ENCODE data around the gene DLL1. TPM values are rescaled to one million over a fixed set of nuclear protein-coding genes. Genes with fewer than 3 reads are reported as not detected.

The DLL1 gene
- total RNA-seq, 2 experiments from 2014 or later, result not detected

DNA sequence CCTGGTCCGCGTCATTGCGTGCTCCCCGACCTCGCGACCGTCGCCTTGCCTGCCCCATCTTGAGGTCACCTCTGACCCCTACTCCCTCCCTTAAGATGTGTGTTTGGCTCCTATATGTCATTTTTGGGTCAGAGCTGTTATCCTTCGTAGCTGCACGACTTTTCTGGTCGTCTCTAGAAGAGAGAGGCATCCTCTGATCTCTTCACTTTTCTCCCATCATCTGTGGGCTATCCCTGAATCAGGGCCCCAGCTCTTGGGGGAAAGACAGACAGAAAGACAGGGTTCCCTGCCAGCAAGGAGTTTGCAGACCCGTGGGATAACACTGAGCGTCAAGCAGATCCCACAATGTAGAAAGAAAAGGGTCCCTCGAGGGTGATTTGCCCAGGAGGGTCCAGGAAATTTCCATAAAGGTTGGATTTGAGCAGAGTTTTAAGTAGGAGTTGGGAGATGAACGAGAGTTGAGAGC, 16.2 kb upstream of the DLL1 start:
- BruUV-seq (replicated peaks), result no TSS peak
- peak overlapping the region; percentile 99 for H3K4me2 ChIP-seq (ENCODE audit: low read length)
- intact Hi-C loops (cut with micrococcal nuclease; ENCODE audit: unreplicated experiment), result loop anchor here (10.0 kb wide), 1 partner anchor 248 kb away; the partner anchor contains the start of genes PSMB1 and TBP
- H3K4me3 ChIP-seq (ENCODE audit: low read depth, low read length, poor library complexity, severe bottlenecking), result peak overlapping the region; percentile 93
- no peaks in the 10 kb centered on the region for H3K9me2 ChIP-seq (ENCODE audit: insufficient read depth, low read length)
- H4K20me1 ChIP-seq (ENCODE audit: insufficient read depth, low read length), result peaks cover 18% of the 10 kb centered on the region; the same call in 1 of the 2 replicates
- CTCF ChIA-PET (ENCODE audit: unreplicated experiment), result no interaction called here
- peaks cover 18% of the 10 kb centered on the region; the same call in 1 of the 2 replicates for H3K36me3 ChIP-seq (ENCODE audit: insufficient read depth, low read length)
- TF ChIP-seq, protein P1, sequence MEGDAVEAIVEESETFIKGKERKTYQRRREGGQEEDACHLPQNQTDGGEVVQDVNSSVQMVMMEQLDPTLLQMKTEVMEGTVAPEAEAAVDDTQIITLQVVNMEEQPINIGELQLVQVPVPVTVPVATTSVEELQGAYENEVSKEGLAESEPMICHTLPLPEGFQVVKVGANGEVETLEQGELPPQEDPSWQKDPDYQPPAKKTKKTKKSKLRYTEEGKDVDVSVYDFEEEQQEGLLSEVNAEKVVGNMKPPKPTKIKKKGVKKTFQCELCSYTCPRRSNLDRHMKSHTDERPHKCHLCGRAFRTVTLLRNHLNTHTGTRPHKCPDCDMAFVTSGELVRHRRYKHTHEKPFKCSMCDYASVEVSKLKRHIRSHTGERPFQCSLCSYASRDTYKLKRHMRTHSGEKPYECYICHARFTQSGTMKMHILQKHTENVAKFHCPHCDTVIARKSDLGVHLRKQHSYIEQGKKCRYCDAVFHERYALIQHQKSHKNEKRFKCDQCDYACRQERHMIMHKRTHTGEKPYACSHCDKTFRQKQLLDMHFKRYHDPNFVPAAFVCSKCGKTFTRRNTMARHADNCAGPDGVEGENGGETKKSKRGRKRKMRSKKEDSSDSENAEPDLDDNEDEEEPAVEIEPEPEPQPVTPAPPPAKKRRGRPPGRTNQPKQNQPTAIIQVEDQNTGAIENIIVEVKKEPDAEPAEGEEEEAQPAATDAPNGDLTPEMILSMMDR (conservative IDR thresholded peaks at IDR 0.05; ENCODE audit: low read length), result no peak
- no peak for TF ChIP-seq EZH2phosphoT487 (IDR thresholded peaks at IDR 0.05; ENCODE audit: borderline replicate concordance, low read depth, low read length)
- H3K9me3 ChIP-seq (ENCODE audit: low read length), result no peaks in the 10 kb centered on the region
- H3K27ac ChIP-seq (ENCODE audit: low read depth, low read length, poor library complexity, severe bottlenecking), result peak overlapping the region; percentile 61
- H2AFZ ChIP-seq (ENCODE audit: low read length), result peak overlapping the region; percentile 47; the same call in 1 of the 2 replicates
- POLR2A ChIA-PET, result interaction anchor here (1.0 kb wide), 1 partner anchor 356 kb away, joined by 3 read pairs; no protein-coding TSS in a partner anchor
- H3K4me1 ChIP-seq (ENCODE audit: insufficient read depth, low read length, poor library complexity, severe bottlenecking), result peaks cover 30% of the 10 kb centered on the region
- DNase-seq (ENCODE audit: low spot score), result no peak
- peaks cover 51% of the 10 kb centered on the region for H3K79me2 ChIP-seq (ENCODE audit: insufficient read depth, low read depth, low read length)

DNA sequence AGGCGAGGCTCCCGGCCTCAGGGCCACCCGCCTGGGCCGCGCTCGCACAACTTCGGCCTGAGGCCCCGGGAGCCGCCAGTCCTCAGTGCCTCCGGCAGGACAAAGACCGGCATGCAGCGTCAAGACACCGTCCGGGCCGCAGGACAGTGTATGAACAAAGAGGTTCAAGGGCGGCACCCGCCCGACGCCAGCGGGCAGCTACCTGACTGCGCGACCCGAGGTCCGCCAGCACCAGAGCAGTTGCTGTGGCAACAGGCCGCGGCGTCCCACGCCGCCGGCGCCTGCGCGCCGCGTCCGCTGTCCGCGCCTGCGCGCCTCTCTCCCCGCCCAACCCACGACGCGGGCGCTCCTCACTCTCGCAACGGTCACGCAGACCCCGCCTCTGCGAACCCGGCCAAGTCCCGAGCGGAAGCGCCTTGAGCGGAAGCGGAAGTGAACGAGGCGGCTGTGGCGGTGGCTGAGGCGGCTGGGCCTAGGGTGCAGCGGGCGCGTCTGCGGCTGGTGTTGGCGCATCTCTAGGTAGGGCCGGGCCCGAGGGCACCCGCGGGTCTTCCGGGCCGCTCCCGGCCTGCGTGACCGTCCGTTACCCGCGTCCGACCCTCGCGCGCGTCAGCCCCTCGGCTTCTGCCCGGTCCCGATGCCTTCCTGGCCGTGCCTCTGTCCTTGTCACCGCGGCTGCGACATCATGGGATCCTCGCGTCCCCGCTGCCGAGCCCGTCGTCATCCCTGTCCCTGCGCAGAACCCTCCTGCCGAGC, 15.6 kb upstream of the DLL1 start, which contains the start of gene FAM120B:
Gene FAM120B (plus strand): TSS at position 435 of the 756 bp plus-strand sequence. CDS start 10,633 bp downstream, outside the sequence.
- H3K9me2 ChIP-seq (ENCODE audit: insufficient read depth, low read length), result no peaks in the 10 kb centered on the region
- H3K4me3 ChIP-seq (ENCODE audit: low read depth, low read length, poor library complexity, severe bottlenecking), result peak within 1 kb of the TSS; percentile 93
- intact Hi-C loops (cut with micrococcal nuclease; ENCODE audit: unreplicated experiment), result loop anchor here (10.0 kb wide), 1 partner anchor 248 kb away; the partner anchor contains the start of genes PSMB1 and TBP
- TF ChIP-seq EZH2phosphoT487 (IDR thresholded peaks at IDR 0.05; ENCODE audit: borderline replicate concordance, low read depth, low read length), result no peak
- TF ChIP-seq, protein P1 (conservative IDR thresholded peaks at IDR 0.05; ENCODE audit: low read length), result no peak
- peaks cover 30% of the 10 kb centered on the region for H3K4me1 ChIP-seq (ENCODE audit: insufficient read depth, low read length, poor library complexity, severe bottlenecking)
- H2AFZ ChIP-seq (ENCODE audit: low read length), result peak within 1 kb of the TSS; percentile 90
- peaks cover 45% of the 10 kb centered on the region for H3K79me2 ChIP-seq (ENCODE audit: insufficient read depth, low read depth, low read length)
- peaks cover 14% of the 10 kb centered on the region; the same call in 1 of the 2 replicates for H4K20me1 ChIP-seq (ENCODE audit: insufficient read depth, low read length)
- peak within 1 kb of the TSS; percentile 61 for H3K27ac ChIP-seq (ENCODE audit: low read depth, low read length, poor library complexity, severe bottlenecking)
- BruUV-seq (replicated peaks), result no TSS peak
- ChIA-PET CTCF (ENCODE audit: unreplicated experiment) (no interaction called here), POLR2A (no interaction called here)
- H3K36me3 ChIP-seq (ENCODE audit: insufficient read depth, low read length), result peaks cover 15% of the 10 kb centered on the region; the same call in 1 of the 2 replicates
- H3K4me2 ChIP-seq (ENCODE audit: low read length), result peak within 1 kb of the TSS; percentile 99
- H3K9me3 ChIP-seq (ENCODE audit: low read length), result no peaks in the 10 kb centered on the region
- peak; percentile 96 for DNase-seq (ENCODE audit: low spot score)

Measured in OCI-LY7 (cell line).